GM10266 (cell line): Measurements from ENCODE around the gene RPL37A.

ENCODE experiments used
- DNase-seq: peaks from one replicate; pipeline ENCODE4 v3.0.0; 2012; ENCODE audit errors: extremely low spot score
- TF ChIP-seq, protein P1 (sequence below): IDR thresholded peaks from 2 replicates; pipeline ENCODE4 v1.5.1; 2012; ENCODE audit warnings: mild to moderate bottlenecking, low read depth; ENCODE audit not compliant: control insufficient read depth, insufficient read depth; ENCODE audit errors: missing control alignments

Gene RPL37A

GRCh38 chr2:216546641-216547403 lies 48.2 kb downstream of the RPL37A start:
- no peak for DNase-seq

DNA sequence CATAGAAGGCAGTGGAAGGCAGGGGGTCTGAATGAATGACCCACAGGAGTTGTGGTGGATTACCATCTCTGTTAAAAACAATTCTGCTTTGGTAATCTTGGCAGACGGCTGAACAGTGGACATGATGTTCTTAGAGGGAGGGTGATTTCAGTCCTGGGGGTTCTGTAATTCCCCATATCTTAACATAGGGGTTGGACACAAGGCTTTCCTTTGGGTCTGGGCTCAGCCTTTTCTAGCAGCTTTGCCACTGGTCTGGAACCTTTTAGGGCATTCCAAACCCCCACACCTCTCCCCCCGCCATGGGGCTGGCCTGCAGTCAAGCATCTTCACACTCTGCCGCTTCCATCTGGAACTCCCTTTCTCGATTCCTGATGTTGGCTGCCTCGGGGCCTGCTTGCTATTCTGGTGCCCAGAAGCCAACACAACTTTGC lies 50.3 kb downstream of the RPL37A start:
- TF ChIP-seq, protein P1, sequence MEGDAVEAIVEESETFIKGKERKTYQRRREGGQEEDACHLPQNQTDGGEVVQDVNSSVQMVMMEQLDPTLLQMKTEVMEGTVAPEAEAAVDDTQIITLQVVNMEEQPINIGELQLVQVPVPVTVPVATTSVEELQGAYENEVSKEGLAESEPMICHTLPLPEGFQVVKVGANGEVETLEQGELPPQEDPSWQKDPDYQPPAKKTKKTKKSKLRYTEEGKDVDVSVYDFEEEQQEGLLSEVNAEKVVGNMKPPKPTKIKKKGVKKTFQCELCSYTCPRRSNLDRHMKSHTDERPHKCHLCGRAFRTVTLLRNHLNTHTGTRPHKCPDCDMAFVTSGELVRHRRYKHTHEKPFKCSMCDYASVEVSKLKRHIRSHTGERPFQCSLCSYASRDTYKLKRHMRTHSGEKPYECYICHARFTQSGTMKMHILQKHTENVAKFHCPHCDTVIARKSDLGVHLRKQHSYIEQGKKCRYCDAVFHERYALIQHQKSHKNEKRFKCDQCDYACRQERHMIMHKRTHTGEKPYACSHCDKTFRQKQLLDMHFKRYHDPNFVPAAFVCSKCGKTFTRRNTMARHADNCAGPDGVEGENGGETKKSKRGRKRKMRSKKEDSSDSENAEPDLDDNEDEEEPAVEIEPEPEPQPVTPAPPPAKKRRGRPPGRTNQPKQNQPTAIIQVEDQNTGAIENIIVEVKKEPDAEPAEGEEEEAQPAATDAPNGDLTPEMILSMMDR, result no peak
- DNase-seq, result no peak

More at GRCh38 chr2:216546641-216547403, 48.2 kb downstream of the RPL37A start:
- TF ChIP-seq, protein P1, result no peak

- TF ChIP-seq, protein P1, result no peak
- DNase-seq, result no peak
These were observed 51.5 kb downstream of the RPL37A start for GRCh38 chr2:216549926-216550690.

GRCh38 chr2:216551234-216552068 lies 52.8 kb downstream of the RPL37A start:
- DNase-seq, result no peak
- TF ChIP-seq, protein P1, result no peak

DNA sequence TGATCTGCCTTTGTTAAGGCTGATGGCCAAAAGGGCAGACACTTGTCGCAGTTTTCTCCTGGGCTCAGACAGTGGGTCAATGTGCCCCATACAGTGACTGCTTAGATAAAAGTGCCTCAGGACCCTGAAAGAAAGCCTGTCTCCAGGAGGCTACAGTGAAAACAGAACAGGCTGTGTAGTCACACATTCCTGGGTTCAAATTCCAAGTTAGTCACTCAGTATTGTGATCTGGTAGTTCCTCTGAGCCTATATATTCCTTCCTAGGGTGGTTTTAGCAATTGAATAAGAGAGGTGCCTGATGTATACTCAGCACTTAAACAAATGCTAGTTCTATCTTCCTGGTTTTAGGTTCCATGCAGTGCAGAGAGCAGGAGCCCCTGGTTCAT lies 54.4 kb downstream of the RPL37A start:
- TF ChIP-seq, protein P1, result no peak
- DNase-seq, result no peak
